ENCODE results near the gene KY.

DNA sequence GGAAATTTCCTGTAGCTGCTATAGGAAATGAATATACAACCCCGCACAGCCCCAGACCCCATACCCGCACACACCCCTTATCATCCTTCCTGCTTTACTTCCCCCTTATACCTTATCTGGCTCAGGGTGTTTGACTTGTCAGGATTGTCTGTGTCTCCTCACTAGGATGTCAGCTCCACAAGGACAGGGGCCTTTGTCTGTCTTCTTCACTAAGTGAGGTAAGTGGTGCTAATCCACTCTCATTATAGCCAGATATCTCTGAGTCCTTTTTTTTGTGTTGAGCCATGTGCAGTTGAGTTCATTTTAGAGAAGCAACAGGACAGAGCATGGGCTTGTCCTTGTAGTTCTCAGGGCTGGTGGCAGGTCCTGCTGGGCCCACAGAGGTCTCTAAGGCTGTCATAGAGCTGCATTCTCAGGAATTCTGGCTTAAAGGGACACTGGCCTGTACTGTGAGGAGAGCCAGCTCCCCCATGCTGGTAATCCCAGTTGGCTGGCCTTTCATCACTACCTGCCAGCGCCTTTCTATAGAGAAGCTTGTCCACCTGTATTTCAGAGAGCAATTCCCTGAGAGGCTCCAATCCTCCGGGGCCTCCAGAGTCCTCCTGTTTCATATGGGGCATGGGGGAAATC, 9.0 kb downstream of the KY start:
- TF ChIP-seq EZH2phosphoT487 (IDR thresholded peaks at IDR 0.05; ENCODE audit: low read length): no peak
- TF ChIP-seq, protein P1, sequence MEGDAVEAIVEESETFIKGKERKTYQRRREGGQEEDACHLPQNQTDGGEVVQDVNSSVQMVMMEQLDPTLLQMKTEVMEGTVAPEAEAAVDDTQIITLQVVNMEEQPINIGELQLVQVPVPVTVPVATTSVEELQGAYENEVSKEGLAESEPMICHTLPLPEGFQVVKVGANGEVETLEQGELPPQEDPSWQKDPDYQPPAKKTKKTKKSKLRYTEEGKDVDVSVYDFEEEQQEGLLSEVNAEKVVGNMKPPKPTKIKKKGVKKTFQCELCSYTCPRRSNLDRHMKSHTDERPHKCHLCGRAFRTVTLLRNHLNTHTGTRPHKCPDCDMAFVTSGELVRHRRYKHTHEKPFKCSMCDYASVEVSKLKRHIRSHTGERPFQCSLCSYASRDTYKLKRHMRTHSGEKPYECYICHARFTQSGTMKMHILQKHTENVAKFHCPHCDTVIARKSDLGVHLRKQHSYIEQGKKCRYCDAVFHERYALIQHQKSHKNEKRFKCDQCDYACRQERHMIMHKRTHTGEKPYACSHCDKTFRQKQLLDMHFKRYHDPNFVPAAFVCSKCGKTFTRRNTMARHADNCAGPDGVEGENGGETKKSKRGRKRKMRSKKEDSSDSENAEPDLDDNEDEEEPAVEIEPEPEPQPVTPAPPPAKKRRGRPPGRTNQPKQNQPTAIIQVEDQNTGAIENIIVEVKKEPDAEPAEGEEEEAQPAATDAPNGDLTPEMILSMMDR (IDR thresholded peaks at IDR 0.05; ENCODE audit: low read length): no peak
